Keratinocyte (primary cell): ENCODE data around the gene KDM4B. TPM values are rescaled to one million over a fixed set of nuclear protein-coding genes. Genes with fewer than 3 reads are reported as not detected.

ENCODE experiments used
- DNase-seq: peaks from one replicate; pipeline ENCODE4 v3.0.0-alpha.2; 2011; ENCODE audit warnings: low read depth, missing footprints, low spot score
- FAIRE-seq: peaks from 2 replicates; lab custom pipeline; 2011; peaks lifted over from hg19 to GRCh38; lab: Jason Lieb, UNC
- H2AFZ ChIP-seq: 2 replicates; pipeline ENCODE4 v1.6.0; 2012; ENCODE audit warnings: low read length, control low read depth, inconsistent platforms; ENCODE audit not compliant: control insufficient read depth
- H3K27ac ChIP-seq: 2 replicates; pipeline ENCODE4 v1.5.1; 2011; ENCODE audit warnings: low read length; ENCODE audit not compliant: control insufficient read depth, insufficient read depth
- H3K27me3 ChIP-seq: 3 replicates; pipeline ENCODE4 v1.6.0; 2011; ENCODE audit warnings: low read length; ENCODE audit not compliant: control insufficient read depth, insufficient read depth; ENCODE audit errors: extremely low read depth
- H3K36me3 ChIP-seq, 2 experiments: 2 replicates in 1 of 2; 3 replicates in 1 of 2; pipeline ENCODE4 v1.5.1; 2011; ENCODE audit warnings: low read length in 2 of 2, mild to moderate bottlenecking in 1 of 2; ENCODE audit not compliant: control insufficient read depth in 2 of 2, insufficient read depth in 2 of 2; ENCODE audit errors: extremely low read depth in 1 of 2
- H3K4me1 ChIP-seq: 3 replicates; pipeline ENCODE4 v1.5.1; 2011; ENCODE audit warnings: low read length; ENCODE audit not compliant: control insufficient read depth, insufficient read depth; ENCODE audit errors: extremely low read depth
- H3K4me2 ChIP-seq: 3 replicates; pipeline ENCODE4 v1.6.0; 2011; ENCODE audit warnings: low read depth, low read length; ENCODE audit not compliant: control insufficient read depth, insufficient read depth; ENCODE audit errors: extremely low read depth
- H3K4me3 ChIP-seq, 3 experiments: fragments of 200-600 bp in 1 of 3; sonication (generic) in 1 of 3; 2 replicates in 2 of 3; 3 replicates in 1 of 3; pipeline ENCODE4 v1.5.1; 2011 to 2016; ENCODE audit warnings: low read length in 3 of 3, mild to moderate bottlenecking in 3 of 3, control low read depth in 2 of 3, inconsistent platforms in 1 of 3, low read depth in 1 of 3, mixed read lengths in 1 of 3, mixed run types in 1 of 3, moderate library complexity in 1 of 3; ENCODE audit not compliant: control insufficient read depth in 2 of 3, insufficient read depth in 2 of 3; ENCODE audit errors: extremely low read depth in 1 of 3
- H3K79me2 ChIP-seq: 2 replicates; pipeline ENCODE4 v1.6.0; 2012; ENCODE audit warnings: low read length; ENCODE audit not compliant: control insufficient read depth, insufficient read depth
- H3K9ac ChIP-seq: 3 replicates; pipeline ENCODE4 v1.6.0; 2011; ENCODE audit warnings: low read length; ENCODE audit not compliant: control insufficient read depth, insufficient read depth; ENCODE audit errors: extremely low read depth
- H3K9me1 ChIP-seq: 3 replicates; pipeline ENCODE4 v1.6.0; 2011; ENCODE audit warnings: low read length; ENCODE audit not compliant: control insufficient read depth, insufficient read depth; ENCODE audit errors: extremely low read depth
- H3K9me3 ChIP-seq: 2 replicates; pipeline ENCODE4 v1.5.1; 2012; ENCODE audit warnings: low read depth, low read length; ENCODE audit not compliant: control insufficient read depth
- H4K20me1 ChIP-seq: 3 replicates; pipeline ENCODE4 v1.6.0; 2011; ENCODE audit warnings: low read length; ENCODE audit not compliant: control insufficient read depth, insufficient read depth; ENCODE audit errors: extremely low read depth
- EZH2 ChIP-seq: IDR thresholded peaks from one replicate; pipeline ENCODE4 v1.6.1; 2012; ENCODE audit warnings: inconsistent platforms, mild to moderate bottlenecking, low read length, moderate library complexity
- dilution Hi-C: fragments of 300-500 bp; cut with MboI; formaldehyde crosslinking; loops from one replicate; pipeline ENCODE4 v1.7.0; 2020; ENCODE audit warnings: low sequenced_read_pairs; ENCODE audit not compliant: extremely low pct_ligation_motif_present
- polyA plus RNA-seq, 5 experiments: library from polyadenylated mRNA; depleted of rRNA in 3 of 5; stranded (reverse) in 3 of 5; stranded (forward) in 1 of 5; unstranded in 1 of 5; fragments of >200 nt; gene quantifications; 1 replicate in 1 of 5; 2 replicates in 3 of 5; 3 replicates in 1 of 5; pipeline versions ENCODE4 v1.2.1 to v1.2.3, GENCODE V29; 2011 to 2012; ENCODE audit warnings: missing spikeins in 2 of 5, low read depth in 1 of 5, low replicate concordance in 1 of 5
- TF ChIP-seq, protein P1 (sequence below), 3 experiments: IDR thresholded peaks in 1 of 3; conservative IDR thresholded peaks in 1 of 3; optimal IDR thresholded peaks in 1 of 3; 2 replicates in 2 of 3; 3 replicates in 1 of 3; pipeline versions ENCODE3 to v1.5.1; 2011; ENCODE audit warnings: low read length in 3 of 3, mild to moderate bottlenecking in 3 of 3, moderate library complexity in 2 of 3, control low read depth in 1 of 3, inconsistent platforms in 1 of 3; ENCODE audit not compliant: insufficient read depth in 2 of 3; ENCODE audit errors: extremely low read depth in 1 of 3

The KDM4B gene
- polyA plus RNA-seq, 1 donor (not counting 4 experiments of a cell fraction or from before 2014, with no cell fraction given), result 6.2 TPM

DNA sequence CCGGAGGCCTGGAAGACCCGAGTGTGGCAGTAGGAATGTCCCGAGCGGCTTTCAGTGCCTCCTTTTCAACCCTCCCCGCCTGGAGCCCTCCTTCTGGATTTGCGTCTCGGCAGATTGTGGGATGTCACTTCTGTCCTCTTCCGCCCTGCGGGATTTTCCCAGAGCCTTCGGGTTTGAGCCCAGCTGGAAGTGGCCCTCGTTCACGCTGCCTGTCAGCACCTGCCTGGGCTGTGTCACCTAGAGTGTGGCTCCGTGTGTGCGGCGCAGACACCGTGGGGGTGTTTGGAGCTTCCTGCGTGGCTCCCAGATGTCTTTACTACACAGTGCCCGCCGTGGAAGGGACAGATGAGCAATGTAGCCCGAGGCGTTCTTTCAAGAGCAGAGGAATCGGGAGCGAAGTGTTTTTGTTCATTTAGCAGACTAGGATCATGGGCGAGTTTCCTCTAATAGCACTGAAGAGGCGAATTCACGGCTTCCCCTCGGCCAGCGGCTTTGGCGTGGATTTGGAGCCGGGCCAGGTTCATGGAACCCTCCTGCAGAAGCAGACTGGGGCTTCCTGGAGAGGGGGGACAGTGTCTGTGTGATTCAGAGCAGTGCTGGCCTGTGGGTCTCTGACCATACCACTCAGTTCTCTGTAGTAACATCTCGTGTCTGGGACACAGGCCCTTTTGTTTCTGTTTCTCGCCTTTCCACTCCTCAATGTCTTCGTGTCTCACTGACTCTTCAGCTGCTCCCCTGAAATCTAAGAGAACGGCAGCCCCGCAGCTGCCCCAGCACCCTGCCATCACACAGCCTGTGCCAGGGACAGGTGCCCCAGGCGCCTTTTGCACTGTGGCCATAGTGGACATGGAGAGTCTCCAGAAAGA, 68.0 kb downstream of the KDM4B start:
- H2AFZ ChIP-seq, result no peak overlapping the region
- H3K27me3 ChIP-seq, result no peaks in the 10 kb centered on the region
- peaks cover 3% of the 10 kb centered on the region for H3K79me2 ChIP-seq
- H3K4me3 ChIP-seq, result no peak overlapping the region
- no peaks in the 10 kb centered on the region for H3K9me1 ChIP-seq
- DNase-seq (no peak), FAIRE-seq (peak; percentile 51)
- H3K36me3 ChIP-seq, result peaks cover 9 to 22% of the 10 kb centered on the region in 2 experiments
- H3K9me3 ChIP-seq, result no peaks in the 10 kb centered on the region
- H3K4me2 ChIP-seq, result peak overlapping the region; percentile 39
- H3K4me1 ChIP-seq, result peaks cover 35% of the 10 kb centered on the region
- TF ChIP-seq, protein P1, sequence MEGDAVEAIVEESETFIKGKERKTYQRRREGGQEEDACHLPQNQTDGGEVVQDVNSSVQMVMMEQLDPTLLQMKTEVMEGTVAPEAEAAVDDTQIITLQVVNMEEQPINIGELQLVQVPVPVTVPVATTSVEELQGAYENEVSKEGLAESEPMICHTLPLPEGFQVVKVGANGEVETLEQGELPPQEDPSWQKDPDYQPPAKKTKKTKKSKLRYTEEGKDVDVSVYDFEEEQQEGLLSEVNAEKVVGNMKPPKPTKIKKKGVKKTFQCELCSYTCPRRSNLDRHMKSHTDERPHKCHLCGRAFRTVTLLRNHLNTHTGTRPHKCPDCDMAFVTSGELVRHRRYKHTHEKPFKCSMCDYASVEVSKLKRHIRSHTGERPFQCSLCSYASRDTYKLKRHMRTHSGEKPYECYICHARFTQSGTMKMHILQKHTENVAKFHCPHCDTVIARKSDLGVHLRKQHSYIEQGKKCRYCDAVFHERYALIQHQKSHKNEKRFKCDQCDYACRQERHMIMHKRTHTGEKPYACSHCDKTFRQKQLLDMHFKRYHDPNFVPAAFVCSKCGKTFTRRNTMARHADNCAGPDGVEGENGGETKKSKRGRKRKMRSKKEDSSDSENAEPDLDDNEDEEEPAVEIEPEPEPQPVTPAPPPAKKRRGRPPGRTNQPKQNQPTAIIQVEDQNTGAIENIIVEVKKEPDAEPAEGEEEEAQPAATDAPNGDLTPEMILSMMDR (optimal IDR thresholded peaks at IDR 0.05 in 1 of 3, IDR thresholded peaks at IDR 0.05 in 1 of 3, conservative IDR thresholded peaks at IDR 0.05 in 1 of 3; ENCODE audit: extremely low read depth in 1 of 3, insufficient read depth in 2 of 3, low read length in 3 of 3), result no peak
- TF ChIP-seq EZH2, result no peak
- dilution Hi-C loops, result no loop called here
- no peak overlapping the region for H3K9ac ChIP-seq
- H3K27ac ChIP-seq, result no peak overlapping the region
- peaks cover 27% of the 10 kb centered on the region for H4K20me1 ChIP-seq

DNA sequence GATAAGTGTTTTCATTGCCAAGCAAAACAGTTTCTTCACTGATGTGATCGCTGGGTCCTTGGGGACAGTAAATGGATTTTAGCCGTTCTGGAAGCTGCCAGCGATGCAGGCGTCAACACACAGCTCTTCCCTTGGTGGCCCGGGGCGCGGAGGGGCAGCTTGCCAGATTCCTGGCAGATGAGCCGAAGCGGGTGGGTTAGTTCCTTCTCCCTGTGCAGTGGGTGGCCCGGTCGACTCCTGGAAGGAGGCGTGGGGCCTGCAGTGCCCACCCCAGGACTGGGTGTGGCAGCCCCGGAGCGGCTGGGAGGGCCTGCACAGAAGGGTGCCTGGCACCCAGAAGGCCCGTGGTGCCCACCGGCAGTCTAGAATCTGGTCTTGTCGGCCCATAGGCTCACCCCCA, 69.0 kb downstream of the KDM4B start:
- Histone ChIP-seq H4K20me1 (peaks cover 27% of the 10 kb centered on the region), H3K4me1 (peaks cover 36% of the 10 kb centered on the region), H3K79me2 (no peaks in the 10 kb centered on the region), H3K27ac (no peak overlapping the region), H2AFZ (no peak overlapping the region), H3K36me3 (peaks cover 9 to 18% of the 10 kb centered on the region in 2 experiments), H3K9ac (no peak overlapping the region), H3K4me3 (no peak overlapping the region), H3K4me2 (no peak overlapping the region), H3K9me3 (no peaks in the 10 kb centered on the region), H3K27me3 (no peaks in the 10 kb centered on the region), H3K9me1 (no peaks in the 10 kb centered on the region)
- FAIRE-seq, result no peak
- no peak for TF ChIP-seq EZH2
- TF ChIP-seq, protein P1 (optimal IDR thresholded peaks at IDR 0.05 in 1 of 3, IDR thresholded peaks at IDR 0.05 in 1 of 3, conservative IDR thresholded peaks at IDR 0.05 in 1 of 3; ENCODE audit: extremely low read depth in 1 of 3, insufficient read depth in 2 of 3, low read length in 3 of 3), result no peak
- DNase-seq, result no peak
- dilution Hi-C loops, result no loop called here
